Esophagus squamous epithelium (tissue), 4 donors: ENCODE data around the gene TBXA2R.

ENCODE experiments used
- POLR2A ChIP-seq, 4 donors: fragments of 450-650 bp; IDR thresholded peaks; one replicate each; pipeline ENCODE4 v1.6.1; 2017; ENCODE audit warnings: antibody characterized with exemption in 4 of 4, mild to moderate bottlenecking in 4 of 4, moderate library complexity in 3 of 4
- TF ChIP-seq, protein P1 (sequence below), 6 experiments: fragments of 450-650 bp in 4 of 6; fragments of 200-600 bp in 2 of 6; sonication (generic) in 2 of 6; IDR thresholded peaks; one replicate each; pipeline ENCODE4 v1.5.1; 2016 to 2019; ENCODE audit warnings: antibody characterized with exemption in 6 of 6, mild to moderate bottlenecking in 4 of 6, moderate library complexity in 4 of 6

DNA sequence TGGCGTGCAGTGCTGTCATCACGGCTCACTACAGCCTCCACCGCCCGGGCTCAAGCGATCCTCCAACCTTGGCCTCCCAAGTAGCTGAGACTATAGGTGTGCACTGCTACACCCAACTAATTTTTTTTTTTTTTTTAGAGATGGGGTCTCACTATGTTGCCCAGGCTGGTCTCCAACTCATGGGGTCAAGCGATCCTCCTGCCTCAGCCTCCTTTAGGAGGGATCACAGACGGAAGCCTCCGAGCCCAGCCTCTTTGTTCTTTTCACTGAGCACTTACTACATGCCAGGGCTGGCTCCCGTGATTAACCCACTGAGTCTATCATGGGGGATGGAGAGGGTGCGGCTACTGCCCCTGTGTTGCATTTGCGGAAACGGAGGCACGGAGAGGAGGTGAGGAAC, 32.8 kb upstream of the TBXA2R start:
- TF ChIP-seq, protein P1, sequence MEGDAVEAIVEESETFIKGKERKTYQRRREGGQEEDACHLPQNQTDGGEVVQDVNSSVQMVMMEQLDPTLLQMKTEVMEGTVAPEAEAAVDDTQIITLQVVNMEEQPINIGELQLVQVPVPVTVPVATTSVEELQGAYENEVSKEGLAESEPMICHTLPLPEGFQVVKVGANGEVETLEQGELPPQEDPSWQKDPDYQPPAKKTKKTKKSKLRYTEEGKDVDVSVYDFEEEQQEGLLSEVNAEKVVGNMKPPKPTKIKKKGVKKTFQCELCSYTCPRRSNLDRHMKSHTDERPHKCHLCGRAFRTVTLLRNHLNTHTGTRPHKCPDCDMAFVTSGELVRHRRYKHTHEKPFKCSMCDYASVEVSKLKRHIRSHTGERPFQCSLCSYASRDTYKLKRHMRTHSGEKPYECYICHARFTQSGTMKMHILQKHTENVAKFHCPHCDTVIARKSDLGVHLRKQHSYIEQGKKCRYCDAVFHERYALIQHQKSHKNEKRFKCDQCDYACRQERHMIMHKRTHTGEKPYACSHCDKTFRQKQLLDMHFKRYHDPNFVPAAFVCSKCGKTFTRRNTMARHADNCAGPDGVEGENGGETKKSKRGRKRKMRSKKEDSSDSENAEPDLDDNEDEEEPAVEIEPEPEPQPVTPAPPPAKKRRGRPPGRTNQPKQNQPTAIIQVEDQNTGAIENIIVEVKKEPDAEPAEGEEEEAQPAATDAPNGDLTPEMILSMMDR (IDR thresholded peaks at IDR 0.05): no peak
- TF ChIP-seq POLR2A (IDR thresholded peaks at IDR 0.05): no peak
